ENCODE measurements around the gene C5. TPM values are rescaled to one million over a fixed set of nuclear protein-coding genes. Genes with fewer than 3 reads are reported as not detected.

The C5 gene
- total RNA-seq, 1 experiment from 2014 or later, result 0.66 TPM

DNA sequence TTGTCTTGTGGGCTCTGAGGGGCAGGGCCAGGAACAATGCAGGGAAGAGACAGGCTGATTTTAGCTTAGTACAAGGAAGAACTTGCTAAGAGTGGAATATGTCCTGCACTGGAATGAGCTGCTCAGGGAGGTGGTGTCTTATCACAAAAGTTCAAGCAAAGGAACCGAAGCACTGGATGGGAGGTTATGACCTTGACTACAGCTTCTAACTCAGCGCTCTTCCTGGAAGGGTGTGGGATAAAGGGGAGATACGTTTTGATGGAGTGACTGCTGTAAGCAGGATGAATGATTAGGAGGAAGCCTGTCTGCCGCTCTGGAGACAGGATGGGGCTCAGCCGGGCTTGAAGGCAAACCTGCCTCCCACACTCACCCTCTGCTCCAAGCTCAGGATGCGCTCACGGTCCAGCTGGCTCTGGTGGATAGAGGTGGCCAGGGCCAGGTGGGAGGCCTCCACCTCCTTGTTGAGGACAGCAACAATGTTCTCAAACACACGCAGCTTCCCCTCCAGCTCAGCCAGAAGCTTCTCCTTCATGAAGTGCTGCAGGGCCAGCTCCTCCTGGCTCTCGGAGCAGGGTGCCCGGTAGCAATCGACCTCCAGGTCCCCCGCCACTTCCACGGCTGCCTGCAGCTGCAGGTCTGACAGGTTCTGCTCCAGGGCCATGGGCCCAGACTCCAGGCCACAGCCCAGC lies 137.0 kb downstream of the C5 start:
- Histone ChIP-seq H3K36me3 (ENCODE audit: control insufficient read depth in 1 of 2, insufficient read depth in 2 of 2, low read length in 2 of 2) (no peaks in the 10 kb centered on the region), H3K27me3 (ENCODE audit: insufficient read depth, low read length) (no peaks in the 10 kb centered on the region), H3K4me3 (replicated peaks in 1 of 2; ENCODE audit: low read depth in 1 of 2, low read length in 2 of 2) (no peak overlapping the region), H3K9me2 (ENCODE audit: insufficient read depth) (no peaks in the 10 kb centered on the region), H3K4me2 (ENCODE audit: low read length) (no peak overlapping the region), H3K9me3 (ENCODE audit: control insufficient read depth in 1 of 2, insufficient read depth in 1 of 2, low read depth in 1 of 2, low read length in 2 of 2) (no peaks in the 10 kb centered on the region), H3K79me2 (ENCODE audit: insufficient read depth, low read length) (no peaks in the 10 kb centered on the region), H3K27ac (ENCODE audit: low read depth, low read length) (no peak overlapping the region), H2AFZ (ENCODE audit: low read depth, low read length, poor library complexity, severe bottlenecking) (no peak overlapping the region), H3K4me1 (ENCODE audit: control insufficient read depth in 1 of 2, insufficient read depth in 2 of 2, low read length in 2 of 2) (peaks cover 6 to 14% of the 10 kb centered on the region in 2 experiments), H4K20me1 (ENCODE audit: insufficient read depth) (no peaks in the 10 kb centered on the region), H3K9ac (ENCODE audit: low read length) (no peak overlapping the region)
- CTCF ChIA-PET, result no interaction called here
- DNase-seq (ENCODE audit: low read depth, low spot score) (no peak), ATAC-seq (no peak)
- intact Hi-C loops (cut with micrococcal nuclease), result no loop called here
- RAD21 ChIA-PET (ENCODE audit: low non-redundant PET in 1 of 2, low total read pairs in 2 of 2, uncharacterized antibody in 2 of 2, unreplicated experiment in 2 of 2), result no interaction called here
- no TSS peak for BruUV-seq (replicated peaks)
- TF ChIP-seq EZH2phosphoT487 (IDR thresholded peaks at IDR 0.05; ENCODE audit: borderline replicate concordance), result no peak
- POLR2A ChIA-PET, result no interaction called here

DNA sequence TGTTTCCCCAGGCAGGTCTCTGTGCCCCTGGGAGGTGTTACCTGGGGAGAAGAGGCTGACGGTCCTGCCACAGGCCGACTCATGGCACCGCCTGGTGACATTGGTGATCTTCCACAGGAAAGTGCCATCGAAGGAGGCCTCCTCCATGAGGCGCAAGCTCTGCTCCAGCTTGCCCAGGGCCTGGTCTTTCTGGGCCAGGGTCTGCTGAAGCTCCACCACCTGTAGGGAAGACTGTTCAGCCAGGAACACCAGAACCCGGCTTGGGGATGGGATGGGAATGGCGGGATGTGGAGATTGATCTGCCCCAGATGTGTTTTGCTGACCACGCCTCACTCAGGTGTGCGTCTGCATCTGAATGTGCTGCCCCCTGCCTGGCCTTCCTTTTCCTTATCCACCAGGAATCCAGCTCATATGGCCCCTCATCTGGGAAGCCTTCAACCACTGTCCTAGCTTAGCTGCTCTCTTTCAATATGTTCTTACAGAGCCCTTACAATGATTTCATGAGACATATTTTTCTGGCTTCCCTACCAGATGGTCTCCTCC lies 138.7 kb downstream of the C5 start:
- no TSS peak for BruUV-seq (replicated peaks)
- POLR2A ChIA-PET, result no interaction called here
- H3K27ac ChIP-seq (ENCODE audit: low read depth, low read length), result no peak overlapping the region
- no peaks in the 10 kb centered on the region for H3K9me3 ChIP-seq (ENCODE audit: control insufficient read depth in 1 of 2, insufficient read depth in 1 of 2, low read depth in 1 of 2, low read length in 2 of 2)
- H3K36me3 ChIP-seq (ENCODE audit: control insufficient read depth in 1 of 2, insufficient read depth in 2 of 2, low read length in 2 of 2), result no peaks in the 10 kb centered on the region
- peaks cover 6 to 14% of the 10 kb centered on the region in 2 experiments for H3K4me1 ChIP-seq (ENCODE audit: control insufficient read depth in 1 of 2, insufficient read depth in 2 of 2, low read length in 2 of 2)
- H3K27me3 ChIP-seq (ENCODE audit: insufficient read depth, low read length), result no peaks in the 10 kb centered on the region
- H3K4me3 ChIP-seq (replicated peaks in 1 of 2; ENCODE audit: low read depth in 1 of 2, low read length in 2 of 2), result no peak overlapping the region
- CTCF ChIA-PET, result no interaction called here
- H3K9me2 ChIP-seq (ENCODE audit: insufficient read depth), result no peaks in the 10 kb centered on the region
- H2AFZ ChIP-seq (ENCODE audit: low read depth, low read length, poor library complexity, severe bottlenecking), result no peak overlapping the region
- H3K9ac ChIP-seq (ENCODE audit: low read length), result no peak overlapping the region
- DNase-seq (ENCODE audit: low read depth, low spot score), result no peak
- RAD21 ChIA-PET (ENCODE audit: low non-redundant PET in 1 of 2, low total read pairs in 2 of 2, uncharacterized antibody in 2 of 2, unreplicated experiment in 2 of 2), result no interaction called here
- intact Hi-C loops (cut with micrococcal nuclease), result no loop called here
- no peaks in the 10 kb centered on the region for H3K79me2 ChIP-seq (ENCODE audit: insufficient read depth, low read length)
- ATAC-seq, result no peak
- no peak overlapping the region for H3K4me2 ChIP-seq (ENCODE audit: low read length)
- no peaks in the 10 kb centered on the region for H4K20me1 ChIP-seq (ENCODE audit: insufficient read depth)
- no peak for TF ChIP-seq RAD21 (IDR thresholded peaks at IDR 0.05; ENCODE audit: low read depth)
- no peak for TF ChIP-seq SRF (IDR thresholded peaks at IDR 0.05; ENCODE audit: low read depth)
- TF ChIP-seq, protein P1, sequence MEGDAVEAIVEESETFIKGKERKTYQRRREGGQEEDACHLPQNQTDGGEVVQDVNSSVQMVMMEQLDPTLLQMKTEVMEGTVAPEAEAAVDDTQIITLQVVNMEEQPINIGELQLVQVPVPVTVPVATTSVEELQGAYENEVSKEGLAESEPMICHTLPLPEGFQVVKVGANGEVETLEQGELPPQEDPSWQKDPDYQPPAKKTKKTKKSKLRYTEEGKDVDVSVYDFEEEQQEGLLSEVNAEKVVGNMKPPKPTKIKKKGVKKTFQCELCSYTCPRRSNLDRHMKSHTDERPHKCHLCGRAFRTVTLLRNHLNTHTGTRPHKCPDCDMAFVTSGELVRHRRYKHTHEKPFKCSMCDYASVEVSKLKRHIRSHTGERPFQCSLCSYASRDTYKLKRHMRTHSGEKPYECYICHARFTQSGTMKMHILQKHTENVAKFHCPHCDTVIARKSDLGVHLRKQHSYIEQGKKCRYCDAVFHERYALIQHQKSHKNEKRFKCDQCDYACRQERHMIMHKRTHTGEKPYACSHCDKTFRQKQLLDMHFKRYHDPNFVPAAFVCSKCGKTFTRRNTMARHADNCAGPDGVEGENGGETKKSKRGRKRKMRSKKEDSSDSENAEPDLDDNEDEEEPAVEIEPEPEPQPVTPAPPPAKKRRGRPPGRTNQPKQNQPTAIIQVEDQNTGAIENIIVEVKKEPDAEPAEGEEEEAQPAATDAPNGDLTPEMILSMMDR (IDR thresholded peaks at IDR 0.05 in 2 of 3, conservative IDR thresholded peaks at IDR 0.05 in 1 of 3; ENCODE audit: borderline replicate concordance in 1 of 3, insufficient read depth in 1 of 3, low read depth in 2 of 3, low read length in 2 of 3), result no peak
- no peak for TF ChIP-seq CEBPB (IDR thresholded peaks at IDR 0.05; ENCODE audit: low read depth)
- TF ChIP-seq, protein P2, sequence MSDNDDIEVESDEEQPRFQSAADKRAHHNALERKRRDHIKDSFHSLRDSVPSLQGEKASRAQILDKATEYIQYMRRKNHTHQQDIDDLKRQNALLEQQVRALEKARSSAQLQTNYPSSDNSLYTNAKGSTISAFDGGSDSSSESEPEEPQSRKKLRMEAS (IDR thresholded peaks at IDR 0.05), result no peak
- no peak for TF ChIP-seq FOSL1 (IDR thresholded peaks at IDR 0.05; ENCODE audit: low read depth)
- no peak for TF ChIP-seq POLR2A (IDR thresholded peaks at IDR 0.05; ENCODE audit: borderline replicate concordance, extremely low read depth, insufficient read depth, insufficient read length)
- no peak for TF ChIP-seq JUND (IDR thresholded peaks at IDR 0.05)
- no peak for TF ChIP-seq ZFX (IDR thresholded peaks at IDR 0.05)
- TF ChIP-seq SIN3A (IDR thresholded peaks at IDR 0.05; ENCODE audit: low read depth), result no peak
- TF ChIP-seq, protein P3, sequence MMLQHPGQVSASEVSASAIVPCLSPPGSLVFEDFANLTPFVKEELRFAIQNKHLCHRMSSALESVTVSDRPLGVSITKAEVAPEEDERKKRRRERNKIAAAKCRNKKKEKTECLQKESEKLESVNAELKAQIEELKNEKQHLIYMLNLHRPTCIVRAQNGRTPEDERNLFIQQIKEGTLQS (IDR thresholded peaks at IDR 0.05), result no peak
- TF ChIP-seq, protein P4, sequence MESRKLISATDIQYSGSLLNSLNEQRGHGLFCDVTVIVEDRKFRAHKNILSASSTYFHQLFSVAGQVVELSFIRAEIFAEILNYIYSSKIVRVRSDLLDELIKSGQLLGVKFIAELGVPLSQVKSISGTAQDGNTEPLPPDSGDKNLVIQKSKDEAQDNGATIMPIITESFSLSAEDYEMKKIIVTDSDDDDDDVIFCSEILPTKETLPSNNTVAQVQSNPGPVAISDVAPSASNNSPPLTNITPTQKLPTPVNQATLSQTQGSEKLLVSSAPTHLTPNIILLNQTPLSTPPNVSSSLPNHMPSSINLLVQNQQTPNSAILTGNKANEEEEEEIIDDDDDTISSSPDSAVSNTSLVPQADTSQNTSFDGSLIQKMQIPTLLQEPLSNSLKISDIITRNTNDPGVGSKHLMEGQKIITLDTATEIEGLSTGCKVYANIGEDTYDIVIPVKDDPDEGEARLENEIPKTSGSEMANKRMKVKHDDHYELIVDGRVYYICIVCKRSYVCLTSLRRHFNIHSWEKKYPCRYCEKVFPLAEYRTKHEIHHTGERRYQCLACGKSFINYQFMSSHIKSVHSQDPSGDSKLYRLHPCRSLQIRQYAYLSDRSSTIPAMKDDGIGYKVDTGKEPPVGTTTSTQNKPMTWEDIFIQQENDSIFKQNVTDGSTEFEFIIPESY (IDR thresholded peaks at IDR 0.05; ENCODE audit: extremely low read depth, insufficient replicate concordance, low read length), result no peak

Data from HCT116 (cell line).